ENCODE results near the gene NLRP10. TPM values are rescaled to one million over a fixed set of nuclear protein-coding genes. Genes with fewer than 3 reads are reported as not detected.

NLRP10 gene
- total and polyA plus RNA-seq, 2 donors (not counting 3 experiments of a cell fraction or from before 2014, with no cell fraction given) = not detected

DNA sequence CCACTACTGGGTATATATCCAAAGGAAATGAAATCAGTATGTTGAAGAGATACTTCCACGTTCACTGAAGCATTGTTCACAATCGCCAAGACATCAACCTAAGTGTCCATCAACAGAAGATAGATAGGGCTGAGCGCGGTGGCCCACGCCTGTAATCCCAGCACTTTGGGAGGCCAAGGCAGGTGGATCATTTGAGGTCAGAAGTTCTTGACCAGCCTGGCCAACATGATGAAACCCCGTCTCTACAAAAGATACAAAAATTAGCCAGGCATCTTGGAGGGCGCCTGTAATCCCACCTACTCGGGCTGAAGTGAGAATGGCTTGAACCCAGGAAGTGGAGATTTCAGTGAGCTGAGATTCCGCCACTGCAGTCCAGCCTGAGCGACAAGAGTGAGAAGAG is 34.5 kb upstream of the NLRP10 start:
- Histone ChIP-seq H2AFZ (ENCODE audit: low read depth, low read length) (no peak overlapping the region), H4K20me1 (replicated peaks; ENCODE audit: control insufficient read depth, extremely low read depth, insufficient read depth, low read length) (no peaks in the 10 kb centered on the region), H3K27me3 (ENCODE audit: control insufficient read depth in 2 of 2, insufficient read depth in 2 of 2, low read length in 2 of 2) (no peaks in the 10 kb centered on the region), H3K4me2 (ENCODE audit: insufficient read depth, low read length) (no peak overlapping the region), H3K36me3 (ENCODE audit: control insufficient read depth in 2 of 2, extremely low read depth in 1 of 2, insufficient read depth in 2 of 2, low read length in 2 of 2) (peaks cover 14 to 27% of the 10 kb centered on the region in 2 experiments), H3K9me1 (replicated peaks; ENCODE audit: control insufficient read depth, extremely low read depth, insufficient read depth, low read length) (no peaks in the 10 kb centered on the region), H3K9ac (replicated peaks; ENCODE audit: extremely low read depth, insufficient read depth, low read length) (no peak overlapping the region), H3K4me1 (ENCODE audit: control insufficient read depth, extremely low read depth, insufficient read depth, low read length) (peaks cover 2% of the 10 kb centered on the region), H3K4me3 (replicated peaks in 1 of 3; ENCODE audit: insufficient read depth in 1 of 3, low read depth in 1 of 3, low read length in 3 of 3) (no peak overlapping the region), H3K9me3 (replicated peaks; ENCODE audit: control insufficient read depth, insufficient read depth, low read length) (no peaks in the 10 kb centered on the region), H3K27ac (ENCODE audit: insufficient read depth, low read depth, low read length) (no peak overlapping the region), H3K79me2 (ENCODE audit: control insufficient read depth, insufficient read depth, low read length) (no peaks in the 10 kb centered on the region)
- dilution Hi-C loops (cut with MboI; ENCODE audit: extremely low pct_ligation_motif_present, low sequenced_read_pairs) = no loop called here
- ChIA-PET CTCF (interaction anchor here (1.2 to 2.0 kb wide), 2 partner anchors 12 to 99 kb away, joined by 5 to 9 read pairs; partner anchors contain the start of gene EIF3F), POLR2A (interaction anchor here (0.7 to 1.1 kb wide), 2 partner anchors 13 to 178 kb away, joined by 4 to 5 read pairs; partner anchors contain the start of gene EIF3F)
- FAIRE-seq = no peak
- BruUV-seq (replicated peaks) = no TSS peak
- intact Hi-C loops (cut with micrococcal nuclease) = no loop called here
- TF ChIP-seq POLR2AphosphoS5 (IDR thresholded peaks at IDR 0.05; ENCODE audit: insufficient read depth, low read depth, low read length) (no peak), FOS (IDR thresholded peaks at IDR 0.05; ENCODE audit: borderline replicate concordance, insufficient read depth, low read length) (no peak), GATA2 (IDR thresholded peaks at IDR 0.05; ENCODE audit: insufficient read depth, insufficient read length, low read depth, low read length) (no peak), POLR2A (IDR thresholded peaks at IDR 0.05; ENCODE audit: low read depth, low read length) (no peak), MYC (IDR thresholded peaks at IDR 0.05; ENCODE audit: low read depth, low read length) (no peak), JUN (IDR thresholded peaks at IDR 0.05; ENCODE audit: borderline replicate concordance, insufficient read depth, insufficient read length, low read depth) (no peak), EZH2 (IDR thresholded peaks at IDR 0.05; ENCODE audit: borderline replicate concordance, low read depth, low read length, severe bottlenecking) (no peak)
- TF ChIP-seq, protein P1, sequence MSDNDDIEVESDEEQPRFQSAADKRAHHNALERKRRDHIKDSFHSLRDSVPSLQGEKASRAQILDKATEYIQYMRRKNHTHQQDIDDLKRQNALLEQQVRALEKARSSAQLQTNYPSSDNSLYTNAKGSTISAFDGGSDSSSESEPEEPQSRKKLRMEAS (IDR thresholded peaks at IDR 0.05; ENCODE audit: insufficient read depth, insufficient read length) = no peak
- TF ChIP-seq, protein P2, sequence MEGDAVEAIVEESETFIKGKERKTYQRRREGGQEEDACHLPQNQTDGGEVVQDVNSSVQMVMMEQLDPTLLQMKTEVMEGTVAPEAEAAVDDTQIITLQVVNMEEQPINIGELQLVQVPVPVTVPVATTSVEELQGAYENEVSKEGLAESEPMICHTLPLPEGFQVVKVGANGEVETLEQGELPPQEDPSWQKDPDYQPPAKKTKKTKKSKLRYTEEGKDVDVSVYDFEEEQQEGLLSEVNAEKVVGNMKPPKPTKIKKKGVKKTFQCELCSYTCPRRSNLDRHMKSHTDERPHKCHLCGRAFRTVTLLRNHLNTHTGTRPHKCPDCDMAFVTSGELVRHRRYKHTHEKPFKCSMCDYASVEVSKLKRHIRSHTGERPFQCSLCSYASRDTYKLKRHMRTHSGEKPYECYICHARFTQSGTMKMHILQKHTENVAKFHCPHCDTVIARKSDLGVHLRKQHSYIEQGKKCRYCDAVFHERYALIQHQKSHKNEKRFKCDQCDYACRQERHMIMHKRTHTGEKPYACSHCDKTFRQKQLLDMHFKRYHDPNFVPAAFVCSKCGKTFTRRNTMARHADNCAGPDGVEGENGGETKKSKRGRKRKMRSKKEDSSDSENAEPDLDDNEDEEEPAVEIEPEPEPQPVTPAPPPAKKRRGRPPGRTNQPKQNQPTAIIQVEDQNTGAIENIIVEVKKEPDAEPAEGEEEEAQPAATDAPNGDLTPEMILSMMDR (IDR thresholded peaks at IDR 0.05; ENCODE audit: extremely low read depth in 1 of 2, insufficient read depth in 1 of 2, low read depth in 1 of 2, low read length in 2 of 2) = no peak
- no peak for DNase-seq (ENCODE audit: low read depth, low spot score)

Measured in endothelial cell of umbilical vein (primary cell).